SIG-M5 treated with dmso at 0.1 percent for 504 hours (cell line): ENCODE data around the gene SLC39A1.
"Not testable (repeated sequence)": the region's sequence is repeated elsewhere in the genome, so short reads cannot be mapped to it uniquely, and the experiment has no call there.

Experiments
- DNase-seq: peaks from one replicate; lab custom pipeline; 2025; ENCODE audit not compliant: unreplicated experiment; lab: John Stamatoyannopoulos, UW

Gene SLC39A1, protein sequence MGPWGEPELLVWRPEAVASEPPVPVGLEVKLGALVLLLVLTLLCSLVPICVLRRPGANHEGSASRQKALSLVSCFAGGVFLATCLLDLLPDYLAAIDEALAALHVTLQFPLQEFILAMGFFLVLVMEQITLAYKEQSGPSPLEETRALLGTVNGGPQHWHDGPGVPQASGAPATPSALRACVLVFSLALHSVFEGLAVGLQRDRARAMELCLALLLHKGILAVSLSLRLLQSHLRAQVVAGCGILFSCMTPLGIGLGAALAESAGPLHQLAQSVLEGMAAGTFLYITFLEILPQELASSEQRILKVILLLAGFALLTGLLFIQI

DNA sequence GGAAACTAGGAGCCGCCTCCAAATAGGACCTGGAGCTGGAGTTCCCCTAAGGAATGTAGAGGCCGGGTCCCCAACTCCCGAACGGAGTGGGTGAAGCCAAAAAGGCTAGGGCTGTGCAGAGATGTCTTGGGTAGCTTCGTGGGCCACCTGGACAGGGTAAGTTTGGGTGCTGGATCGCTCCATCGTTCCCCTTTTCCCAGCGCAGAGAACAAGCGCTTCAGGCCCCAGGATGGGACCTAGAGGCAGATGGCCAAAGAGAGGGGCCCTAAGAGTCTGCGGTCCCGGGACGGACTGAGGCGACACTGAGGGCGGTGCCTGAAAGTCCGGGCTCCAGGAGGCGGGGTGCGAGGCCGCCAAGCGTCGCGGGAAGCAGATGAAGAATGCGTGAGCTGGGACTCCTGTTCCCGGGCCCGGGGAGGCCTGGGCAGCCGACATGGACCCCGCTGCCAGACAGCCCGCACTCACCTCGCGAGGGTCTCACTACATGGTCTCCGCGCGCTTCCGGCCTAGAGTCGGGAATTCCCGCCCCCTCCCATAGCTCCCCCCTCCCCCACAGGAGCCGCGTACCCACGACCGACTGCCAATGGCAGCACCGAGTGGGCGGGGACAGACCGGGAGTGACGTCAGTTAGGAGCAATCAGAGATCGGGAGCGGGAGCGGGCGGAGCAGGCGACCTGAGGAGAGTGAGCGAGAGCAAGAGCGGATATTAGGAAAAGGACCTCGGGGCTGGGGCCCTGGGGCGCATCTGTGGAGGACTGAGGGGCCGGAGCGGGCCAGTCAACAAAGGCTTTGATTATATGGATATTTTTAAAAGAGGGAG is at the start of gene SLC39A1:
Gene SLC39A1, minus strand, starts transcription at position 508 of the 820 bp plus-strand sequence. CDS start 822 bp downstream, outside the sequence.
- peak; percentile 98 for DNase-seq

DNA sequence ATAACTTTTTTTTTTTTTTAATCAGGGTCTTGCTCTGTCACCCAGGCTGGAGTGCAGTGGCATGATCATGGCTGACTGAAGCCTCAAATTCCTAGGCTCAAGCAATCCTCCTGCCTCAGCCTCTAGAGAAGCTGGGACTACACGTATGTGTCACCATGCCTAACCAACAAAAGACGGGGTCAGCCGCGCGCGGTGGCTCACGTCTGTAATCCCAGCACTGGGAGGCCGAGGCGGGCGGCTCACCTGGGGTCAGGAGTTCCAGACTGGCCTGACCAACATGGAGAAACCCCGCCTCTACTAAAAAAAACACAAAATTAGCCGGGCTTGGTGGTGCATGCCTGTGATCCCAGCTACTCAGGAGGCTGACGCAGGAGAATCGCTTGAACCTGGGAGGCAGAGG is 49.2 kb upstream of the SLC39A1 start:
- DNase-seq = not testable (repeated sequence)

DNA sequence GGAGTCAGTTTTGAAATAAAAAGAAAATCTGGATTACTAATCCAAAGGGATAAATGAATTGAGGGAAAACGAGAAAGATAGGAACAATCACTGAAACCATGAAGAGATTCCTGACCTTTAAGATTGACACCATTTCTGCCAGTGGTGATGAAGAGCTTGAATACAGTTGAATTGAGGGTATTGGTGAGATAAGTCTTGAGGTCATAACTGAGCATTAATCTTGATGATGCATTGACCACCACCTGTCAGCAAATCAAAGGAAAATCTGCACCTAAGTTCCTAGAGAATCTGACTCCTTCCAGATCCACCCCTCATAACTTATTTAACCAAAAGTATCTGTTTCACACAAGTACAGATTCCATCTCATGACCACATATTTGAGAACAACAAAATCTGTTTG is 48.8 kb upstream of the SLC39A1 start:
- no peak for DNase-seq

DNA sequence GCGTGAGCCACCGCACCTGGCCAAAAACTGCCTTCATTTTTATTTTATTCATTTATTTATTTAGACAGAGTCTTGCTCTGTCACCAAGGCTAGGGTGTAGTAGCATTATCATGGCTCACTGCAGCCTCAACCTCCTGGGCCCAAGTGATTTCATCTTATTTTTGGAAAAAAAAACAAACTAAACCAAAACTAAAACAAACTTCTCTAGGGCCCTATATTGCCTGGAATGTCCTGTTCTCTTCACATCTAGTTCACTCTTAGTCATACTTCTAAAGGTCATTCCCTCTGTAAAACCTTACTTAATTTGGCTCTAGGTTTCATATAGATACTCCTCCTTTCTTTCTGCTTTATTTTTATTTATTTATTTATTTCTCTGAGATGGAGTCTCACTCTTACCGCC is 42.8 kb upstream of the SLC39A1 start:
- no peak for DNase-seq

DNA sequence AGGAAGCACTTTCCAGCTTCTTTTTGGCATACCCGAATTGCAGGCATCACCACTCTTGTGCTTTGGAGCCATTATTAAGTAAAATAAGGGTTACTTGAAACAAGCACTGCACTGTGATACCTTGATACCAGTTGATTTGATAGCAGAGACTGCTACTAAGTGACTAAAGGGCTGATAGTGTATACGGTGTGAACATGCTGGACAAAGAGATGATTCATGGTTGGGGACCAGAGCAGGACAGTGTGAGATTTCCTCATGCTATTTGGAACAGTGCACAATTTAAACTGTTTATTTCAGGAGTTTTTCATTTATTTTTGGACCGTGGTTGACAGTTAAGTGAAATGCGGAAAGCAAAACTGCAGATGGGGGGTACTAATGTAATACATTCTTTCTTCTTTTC is 37.1 kb upstream of the SLC39A1 start:
- DNase-seq = no peak

DNA sequence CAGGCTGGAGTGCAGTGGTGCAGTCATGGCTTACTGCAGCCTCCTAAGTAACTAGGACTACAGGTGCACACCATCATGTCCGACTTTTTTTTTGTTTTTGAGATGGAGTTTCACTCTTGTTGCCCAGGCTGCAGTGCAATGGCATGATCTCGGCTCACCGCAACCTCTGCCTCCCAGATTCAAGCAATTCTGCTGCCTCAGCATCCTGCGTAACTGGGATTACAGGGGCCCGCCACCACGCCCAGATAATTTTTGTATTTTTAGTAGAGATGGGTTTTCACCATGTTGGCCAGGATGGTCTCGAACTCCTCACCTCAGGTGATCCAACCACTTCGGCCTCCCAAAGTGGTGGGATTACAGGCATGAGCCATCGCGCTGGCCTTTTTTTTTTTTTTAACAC is 33.5 kb upstream of the SLC39A1 start:
- DNase-seq = not testable (repeated sequence)

DNA sequence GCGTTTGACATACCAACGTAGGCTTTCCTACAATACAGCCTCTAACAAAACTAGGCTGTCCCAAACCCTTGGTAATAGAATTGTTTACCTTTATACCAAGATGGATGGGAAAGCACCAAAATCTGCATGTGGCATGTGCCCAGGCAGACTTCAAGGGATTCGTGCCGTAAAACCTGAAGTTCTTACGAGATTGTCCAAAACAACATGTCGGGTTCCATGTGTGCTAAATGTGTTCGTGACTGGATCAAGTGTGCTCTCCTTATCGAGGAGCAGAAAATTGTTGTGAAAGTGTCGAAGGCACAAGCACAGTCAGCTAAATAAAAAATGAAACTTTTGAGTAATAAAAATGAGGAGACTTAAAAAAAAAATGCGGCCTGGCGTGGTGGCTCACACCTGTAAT is 32.3 kb upstream of the SLC39A1 start:
- DNase-seq = no peak

DNA sequence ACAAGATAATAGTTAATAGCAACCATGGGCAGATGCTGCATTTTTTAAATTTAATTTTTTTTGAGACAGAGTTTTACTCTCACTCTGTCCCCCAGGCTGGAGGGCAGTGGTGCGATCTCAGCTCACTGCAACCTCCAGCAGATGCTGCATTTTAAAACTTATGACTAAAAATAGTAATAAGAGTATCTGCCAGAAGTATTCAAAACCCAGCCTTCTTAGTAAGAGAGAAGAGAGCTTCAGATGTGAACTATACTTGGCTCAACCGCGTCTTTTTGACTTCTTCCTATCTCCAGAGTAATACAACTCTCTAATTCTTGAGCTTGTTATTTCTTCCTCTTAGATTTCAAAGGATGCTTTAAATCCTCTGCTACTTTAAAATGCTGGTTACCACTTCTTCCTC is 31.9 kb upstream of the SLC39A1 start:
- DNase-seq = no peak

DNA sequence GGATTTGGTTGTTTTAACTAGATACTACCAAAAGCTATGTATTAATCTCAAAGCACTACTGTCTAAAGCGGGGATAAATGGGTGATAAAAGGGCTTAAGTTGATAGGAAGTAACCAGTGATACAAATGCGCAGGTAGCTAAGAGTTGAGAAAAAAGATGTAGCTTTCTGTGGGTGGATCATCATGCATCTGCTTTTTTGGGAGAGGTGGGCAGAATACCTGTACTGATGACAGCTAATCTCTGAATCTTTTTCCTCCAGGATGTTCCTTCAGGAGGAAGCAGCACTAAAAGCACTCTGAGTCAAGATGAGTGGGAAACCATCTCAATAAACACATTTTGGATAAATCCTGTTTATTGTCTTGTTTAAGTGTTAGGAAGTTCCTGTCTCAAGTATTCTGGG is 28.5 kb upstream of the SLC39A1 start:
- DNase-seq = no peak

DNA sequence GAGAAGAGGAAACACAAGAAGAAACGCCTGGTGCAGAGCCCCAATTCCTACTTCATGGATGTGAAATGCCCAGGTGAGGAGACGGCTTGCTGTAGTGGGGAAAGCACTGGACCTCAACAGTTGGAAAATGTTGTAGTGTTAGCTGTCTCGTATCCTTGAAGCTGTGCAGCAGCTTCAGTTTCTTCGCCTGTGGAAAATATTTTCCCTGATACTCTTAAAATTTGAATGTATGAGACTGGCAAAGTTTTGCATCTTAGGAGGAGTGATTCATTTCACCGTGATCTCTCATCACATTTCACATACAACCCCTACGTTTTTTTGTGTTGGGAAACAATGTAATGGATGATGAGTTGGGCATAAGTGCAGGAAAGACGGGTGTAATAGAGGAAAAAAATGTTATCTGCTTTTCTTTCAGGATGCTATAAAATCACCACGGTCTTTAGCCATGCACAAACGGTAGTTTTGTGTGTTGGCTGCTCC is 27.9 kb upstream of the SLC39A1 start:
- no peak for DNase-seq

DNA sequence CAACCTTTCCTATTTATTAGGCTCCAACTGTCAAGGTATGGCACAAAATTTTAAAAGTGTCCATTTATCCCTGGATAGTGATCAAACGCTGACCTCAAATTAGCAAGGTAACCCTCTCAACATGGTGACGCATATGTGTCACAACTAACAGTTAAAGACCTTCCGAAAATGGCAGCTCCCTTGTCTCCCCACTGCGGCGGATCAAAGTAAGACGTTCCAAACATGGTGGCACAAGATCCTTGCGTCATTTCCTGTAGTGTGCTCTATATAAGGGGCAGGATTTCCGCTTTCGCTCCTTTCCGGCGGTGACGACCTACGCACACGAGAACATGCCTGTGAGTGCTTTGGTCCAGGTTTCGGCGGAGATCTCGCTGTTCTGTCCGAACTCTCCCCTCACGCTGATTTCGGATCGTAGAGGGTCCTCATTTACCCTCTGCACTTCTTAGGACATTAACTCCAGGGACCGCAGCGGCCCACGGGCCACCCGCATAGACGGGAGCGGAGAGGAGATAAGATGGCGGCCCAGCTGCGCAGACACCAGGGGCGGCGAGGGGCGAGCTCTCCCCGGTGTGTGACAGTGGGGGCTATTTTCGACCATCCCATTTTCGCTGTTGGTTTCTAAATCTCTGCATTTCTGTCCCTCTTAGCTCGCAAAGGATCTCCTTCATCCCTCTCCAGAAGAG is 27.3 kb upstream of the SLC39A1 start, which contains the start of gene RPS27:
Gene RPS27, plus strand, starts transcription at position 295 of the 683 bp plus-strand sequence. Its CDS starts 35 bp downstream, at position 330.
- peak; percentile 100 for DNase-seq

DNA sequence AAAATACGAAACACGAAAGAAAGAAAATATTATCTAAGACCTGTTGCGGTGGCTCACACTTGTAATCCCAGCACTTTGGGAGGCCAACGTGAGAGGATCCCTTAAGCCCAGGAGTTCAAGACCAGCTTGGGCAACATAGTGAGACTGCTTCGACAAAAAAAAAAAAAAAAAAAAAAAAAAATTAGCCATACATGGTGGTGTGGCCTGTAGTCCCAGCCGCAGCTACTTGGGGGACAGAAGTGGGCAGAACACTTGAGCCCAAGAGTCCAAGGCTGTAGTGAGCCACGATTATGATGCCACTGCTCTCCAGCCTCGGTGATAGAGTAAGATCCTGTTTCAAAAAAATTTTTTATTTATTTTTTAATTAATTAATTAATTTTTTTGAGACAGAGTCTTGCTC is 24.3 kb upstream of the SLC39A1 start:
- no peak for DNase-seq

DNA sequence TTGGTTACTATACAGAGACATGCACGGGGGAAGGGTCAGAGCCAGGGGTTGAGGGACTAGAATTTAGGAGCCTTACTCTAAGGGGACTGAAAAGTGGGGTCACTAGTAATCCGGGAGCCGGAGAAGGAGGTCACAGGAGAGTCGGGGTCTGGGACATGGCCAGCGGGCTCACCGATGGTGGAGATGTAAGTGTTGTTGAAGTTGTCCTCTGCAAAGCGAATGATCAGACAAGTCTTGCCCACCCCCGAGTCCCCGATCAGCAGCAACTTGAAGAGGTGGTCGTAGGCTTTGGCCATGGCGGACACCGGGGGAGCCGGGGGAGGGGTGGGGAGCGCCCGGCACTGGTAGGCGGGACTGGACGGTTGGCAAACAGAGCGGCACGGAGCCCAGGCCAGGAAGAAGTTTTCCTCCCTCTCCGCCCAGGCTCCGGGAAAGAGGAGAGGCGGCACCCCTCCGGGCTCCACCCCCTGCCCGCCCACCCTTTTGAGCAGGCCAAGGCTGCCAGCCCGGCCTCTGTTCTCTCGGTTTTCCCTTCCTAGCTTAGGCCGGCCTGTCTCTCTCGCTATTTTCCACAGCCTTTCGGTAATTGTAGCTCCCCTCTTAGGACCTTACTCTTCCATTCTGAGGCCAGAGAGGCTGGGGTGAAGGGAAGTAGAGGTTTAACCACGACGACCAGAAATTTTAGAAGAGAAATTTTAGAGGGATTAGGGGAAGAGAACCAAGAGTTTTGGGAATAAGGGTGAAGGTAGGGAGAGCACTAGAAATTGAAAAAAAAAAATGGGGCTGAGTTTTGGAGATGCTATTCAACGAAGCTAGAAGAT is 22.8 kb upstream of the SLC39A1 start, which contains the start of gene RAB13:
Gene RAB13, minus strand, starts transcription at position 399 of the 821 bp plus-strand sequence. Its CDS starts 103 bp downstream, at position 296.
- peak; percentile 56 for DNase-seq

DNA sequence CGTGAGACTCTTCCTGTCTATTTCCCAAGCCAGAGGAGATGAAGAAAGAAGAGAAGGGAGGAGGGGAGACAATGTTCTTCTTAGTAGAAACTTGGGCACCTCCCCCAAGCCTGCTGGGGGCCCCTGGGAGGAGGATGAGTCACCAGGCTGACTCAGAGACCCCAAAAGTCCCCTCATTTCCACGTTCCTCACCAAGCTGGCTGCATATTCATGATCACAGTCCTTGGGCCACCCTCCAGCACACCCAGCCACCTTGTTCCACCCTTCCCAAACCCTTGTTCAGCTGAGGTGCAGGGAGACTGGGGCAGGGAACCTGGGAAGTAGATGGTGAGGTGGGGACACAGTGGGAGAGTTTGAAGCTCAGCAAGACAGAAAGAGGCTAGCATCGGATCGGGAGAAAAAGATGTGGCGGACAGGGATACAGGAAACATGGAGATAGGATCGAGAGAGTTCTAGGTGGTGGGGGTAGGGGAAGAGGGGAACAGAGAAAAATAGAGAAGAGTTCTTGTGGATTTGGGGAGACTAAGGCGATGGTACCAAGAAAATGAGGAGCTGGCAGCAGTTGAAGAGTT is 22.1 kb upstream of the SLC39A1 start:
- DNase-seq = peak; percentile 93

DNA sequence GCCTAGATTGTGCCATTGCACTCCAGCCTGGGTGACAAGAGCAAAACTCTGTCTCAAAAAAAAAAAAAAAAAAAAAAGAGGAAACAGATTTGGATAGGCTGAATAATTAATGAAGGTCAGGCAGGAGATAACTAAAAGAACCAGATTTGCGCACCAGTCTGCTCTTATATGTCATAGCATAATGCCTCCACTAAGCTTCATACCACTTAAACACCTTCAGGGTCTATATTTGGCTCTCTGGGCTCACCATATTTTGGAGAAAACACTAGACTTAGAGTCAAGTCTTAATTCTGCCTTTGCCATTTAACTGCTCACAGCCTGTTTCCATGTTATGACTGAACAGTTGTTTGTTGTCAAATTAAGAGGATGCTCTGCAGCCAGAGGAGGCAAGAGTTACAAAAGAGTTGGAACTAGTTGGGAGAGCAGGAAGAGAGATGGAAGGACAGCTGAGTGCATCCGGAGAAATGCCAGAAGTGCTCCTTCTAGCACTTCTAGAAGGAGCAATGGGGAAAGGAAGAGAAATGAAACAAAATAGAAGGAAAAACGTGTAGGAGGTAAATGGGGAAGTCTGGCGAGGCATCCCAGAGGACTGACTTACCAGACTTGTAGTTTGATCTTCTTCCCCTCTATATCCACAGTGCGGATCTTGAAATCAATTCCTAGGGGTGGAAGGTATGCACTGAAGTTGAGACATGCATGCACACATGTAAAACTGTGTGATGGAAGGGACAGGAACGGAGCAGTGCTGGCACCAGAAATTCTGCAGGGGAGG is 21.0 kb upstream of the SLC39A1 start:
- DNase-seq = no peak

DNA sequence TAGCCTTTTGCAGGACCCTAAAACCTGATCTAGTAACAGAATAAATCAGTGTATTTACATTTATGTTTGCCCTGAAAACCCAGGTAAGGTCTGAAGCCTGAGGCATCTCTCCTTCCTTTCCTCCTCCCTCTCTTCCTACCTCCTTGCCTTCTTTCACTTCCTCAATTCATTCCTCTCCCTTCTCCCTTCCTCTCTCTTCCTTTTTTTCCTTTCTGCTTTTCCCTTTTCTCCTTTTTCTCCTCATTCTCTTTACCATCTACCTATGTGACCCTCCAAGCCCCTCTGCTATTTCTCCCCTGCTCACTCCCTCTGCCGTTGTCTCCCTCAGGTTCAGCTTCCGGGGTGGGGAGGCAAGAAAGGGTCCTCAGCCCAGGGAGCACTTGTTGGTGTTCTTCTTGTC is 18.4 kb upstream of the SLC39A1 start:
- DNase-seq = not testable (repeated sequence)

DNA sequence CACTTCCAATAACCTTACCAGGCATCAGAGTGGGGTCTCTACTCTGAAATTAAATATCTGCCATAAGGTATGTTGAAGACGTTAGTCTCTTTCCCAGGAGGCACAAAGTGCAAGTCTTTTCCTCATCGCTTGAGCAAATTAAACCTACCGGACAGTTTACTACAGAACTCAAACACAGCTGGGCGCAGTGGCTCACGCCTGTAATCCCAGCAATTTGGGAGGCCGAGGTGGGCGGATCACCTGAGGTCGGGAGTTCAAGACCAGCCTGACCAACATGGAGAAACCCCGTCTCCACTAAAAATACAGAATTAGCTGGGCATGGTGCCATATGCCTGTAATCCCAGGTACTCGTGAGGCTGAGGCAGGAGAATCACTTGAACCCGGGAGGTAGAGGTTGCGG is 15.8 kb upstream of the SLC39A1 start:
- not testable (repeated sequence) for DNase-seq

DNA sequence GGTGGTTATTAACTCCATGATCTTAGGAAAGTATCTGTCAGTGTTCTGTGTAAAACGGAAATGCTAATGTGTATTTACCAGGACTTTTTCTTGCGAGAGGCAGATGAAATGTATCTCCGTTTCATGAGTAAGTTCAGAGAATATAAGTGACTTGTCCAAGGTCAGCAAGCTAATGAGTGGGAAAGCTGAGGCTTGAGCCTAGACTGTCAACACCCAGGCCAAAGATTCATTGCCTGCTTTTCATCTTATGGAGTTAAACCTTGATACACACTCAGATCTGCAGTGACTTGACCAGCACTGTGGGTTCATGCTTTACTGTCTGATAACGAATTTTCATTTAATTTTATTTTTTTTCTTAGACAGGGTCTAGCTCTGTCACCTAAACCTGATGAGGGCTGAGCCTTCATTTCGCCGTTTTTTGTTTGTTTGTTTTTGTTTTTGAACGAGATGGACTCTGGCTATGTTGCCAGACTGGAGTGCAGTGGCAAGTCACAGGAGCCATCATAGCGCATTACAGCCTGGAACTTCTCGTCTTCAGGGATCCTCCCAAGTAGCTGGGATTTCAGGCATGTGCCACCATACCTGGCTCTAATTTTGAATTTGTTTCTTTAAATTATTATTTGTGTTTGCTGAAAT is 15.1 kb upstream of the SLC39A1 start:
- DNase-seq = no peak
